Endothelial cell of umbilical vein (primary cell): ENCODE data around the gene TADA2A. TPM values are rescaled to one million over a fixed set of nuclear protein-coding genes. Genes with fewer than 3 reads are reported as not detected.

Experiments used
- BruUV-seq: library from RNA; stranded (reverse); fragments of 400-500 nt; replicated peaks from 2 replicates; lab custom pipeline; 2021; lab: Mats Ljungman, UMichigan
- CTCF ChIA-PET: fragments of 300-600, 350-600 bp; sonication (Branson Sonifier 250); formaldehyde crosslinking; loops from one replicate; lab custom pipeline; 2021; ENCODE audit warnings: antibody characterized with exemption, inconsistent platforms; lab: Charles Lee
- POLR2A ChIA-PET: fragments of 300-600, 350-600 bp; sonication (Branson Sonifier 250); formaldehyde crosslinking; loops from one replicate; lab custom pipeline; 2021; ENCODE audit warnings: antibody characterized with exemption, inconsistent platforms; lab: Charles Lee
- DNase-seq: peaks from one replicate; pipeline ENCODE4 v3.0.0-alpha.2; 2011; ENCODE audit warnings: low read depth, low spot score
- FAIRE-seq: peaks from 2 replicates; lab custom pipeline; 2011; peaks lifted over from hg19 to GRCh38; lab: Jason Lieb, UNC
- H2AFZ ChIP-seq: 2 replicates; pipeline ENCODE4 v1.6.0; 2012; ENCODE audit warnings: low read depth, low read length, control low read depth, inconsistent platforms
- H3K27ac ChIP-seq: 2 replicates; pipeline ENCODE4 v1.5.1; 2011; ENCODE audit warnings: low read depth, mild to moderate bottlenecking, control low read depth, low read length, moderate library complexity; ENCODE audit not compliant: insufficient read depth
- H3K27me3 ChIP-seq, 2 experiments: 2 replicates each; pipeline versions ENCODE4 v1.6.0 to v1.6.1; 2011; ENCODE audit warnings: low read length in 2 of 2, mixed read lengths in 1 of 2; ENCODE audit not compliant: control insufficient read depth in 2 of 2, insufficient read depth in 2 of 2
- H3K36me3 ChIP-seq, 2 experiments: 2 replicates in 1 of 2; 3 replicates in 1 of 2; pipeline ENCODE4 v1.5.1; 2011; ENCODE audit warnings: low read length in 2 of 2, mild to moderate bottlenecking in 1 of 2, moderate library complexity in 1 of 2; ENCODE audit not compliant: control insufficient read depth in 2 of 2, insufficient read depth in 2 of 2; ENCODE audit errors: extremely low read depth in 1 of 2
- H3K4me1 ChIP-seq: 3 replicates; pipeline ENCODE4 v1.5.1; 2011; ENCODE audit warnings: mild to moderate bottlenecking, low read length; ENCODE audit not compliant: control insufficient read depth, insufficient read depth; ENCODE audit errors: extremely low read depth
- H3K4me2 ChIP-seq: 2 replicates; pipeline ENCODE4 v1.6.1; 2011; ENCODE audit warnings: low read length, control low read depth, mixed read lengths; ENCODE audit not compliant: insufficient read depth
- H3K4me3 ChIP-seq, 3 experiments: fragments of 200-600 bp in 1 of 3; sonication (generic), shearing (Covaris generic) in 1 of 3; replicated peaks in 1 of 3; 2 replicates each; pipeline ENCODE4 v1.5.1; 2011 to 2016; ENCODE audit warnings: control low read depth in 3 of 3, low read length in 3 of 3, mild to moderate bottlenecking in 2 of 3, inconsistent platforms in 1 of 3, low read depth in 1 of 3, moderate library complexity in 1 of 3; ENCODE audit not compliant: insufficient read depth in 1 of 3
- H3K79me2 ChIP-seq: 2 replicates; pipeline ENCODE4 v1.6.0; 2012; ENCODE audit warnings: low read length, inconsistent platforms; ENCODE audit not compliant: control insufficient read depth, insufficient read depth
- H3K9ac ChIP-seq: replicated peaks from 2 replicates; pipeline ENCODE3; 2011; ENCODE audit warnings: low read length, control low read depth; ENCODE audit not compliant: insufficient read depth; ENCODE audit errors: extremely low read depth
- H3K9me1 ChIP-seq: replicated peaks from 3 replicates; pipeline ENCODE4 v1.6.0; 2011; ENCODE audit warnings: mild to moderate bottlenecking, low read length; ENCODE audit not compliant: control insufficient read depth, insufficient read depth; ENCODE audit errors: extremely low read depth
- H3K9me3 ChIP-seq: replicated peaks from 2 replicates; pipeline ENCODE4 v1.5.1; 2012; ENCODE audit warnings: low read length, inconsistent platforms; ENCODE audit not compliant: control insufficient read depth, insufficient read depth
- H4K20me1 ChIP-seq: replicated peaks from 2 replicates; pipeline ENCODE3; 2011; ENCODE audit warnings: mild to moderate bottlenecking, low read length; ENCODE audit not compliant: control insufficient read depth, insufficient read depth; ENCODE audit errors: extremely low read depth
- CTCF ChIP-seq, 2 donors: IDR thresholded peaks; 1 replicate in 1 of 2; 2 replicates in 1 of 2; pipeline ENCODE4 v1.5.1; 2011; ENCODE audit warnings: low read length in 2 of 2, mild to moderate bottlenecking in 2 of 2, moderate library complexity in 2 of 2, control low read depth in 1 of 2, inconsistent platforms in 1 of 2, low read depth in 1 of 2; ENCODE audit not compliant: insufficient read depth in 1 of 2; ENCODE audit errors: extremely low read depth in 1 of 2
- EZH2 ChIP-seq: IDR thresholded peaks from 2 replicates; pipeline ENCODE4 v1.6.1; 2012; ENCODE audit warnings: borderline replicate concordance, low read depth, mild to moderate bottlenecking, moderate library complexity, low read length, inconsistent platforms; ENCODE audit not compliant: severe bottlenecking
- FOS ChIP-seq: IDR thresholded peaks from 2 replicates; pipeline ENCODE4 v1.6.1; 2011; ENCODE audit warnings: mild to moderate bottlenecking, low read length, moderate library complexity, borderline replicate concordance; ENCODE audit not compliant: insufficient read depth
- GATA2 ChIP-seq: IDR thresholded peaks from 2 replicates; pipeline ENCODE4 v1.7.0; 2011; ENCODE audit warnings: low read depth, mild to moderate bottlenecking, moderate library complexity, mixed read lengths, low read length; ENCODE audit not compliant: insufficient read length, insufficient read depth
- JUN ChIP-seq: IDR thresholded peaks from 2 replicates; pipeline ENCODE4 v1.6.1; 2011; ENCODE audit warnings: borderline replicate concordance, low read depth; ENCODE audit not compliant: insufficient read length, insufficient read depth
- MAX ChIP-seq: IDR thresholded peaks from 2 replicates; pipeline ENCODE4 v1.6.1; 2011; ENCODE audit not compliant: insufficient read depth, insufficient read length
- MYC ChIP-seq: IDR thresholded peaks from one replicate; pipeline ENCODE4 v1.6.1; 2011; ENCODE audit warnings: mild to moderate bottlenecking, low read depth, low read length
- POLR2A ChIP-seq: IDR thresholded peaks from 2 replicates; pipeline ENCODE4 v1.6.1; 2012; ENCODE audit warnings: low read depth, mild to moderate bottlenecking, control low read depth, low read length
- POLR2AphosphoS5 ChIP-seq: IDR thresholded peaks from 2 replicates; pipeline ENCODE4 v1.6.1; 2012; ENCODE audit warnings: low read depth, mild to moderate bottlenecking, control low read depth, low read length, moderate library complexity; ENCODE audit not compliant: insufficient read depth
- dilution Hi-C: fragments of 300-500 bp; cut with MboI; formaldehyde crosslinking; loops from one replicate; pipeline ENCODE4 v1.15.0; 2019; ENCODE audit warnings: low sequenced_read_pairs; ENCODE audit not compliant: extremely low pct_ligation_motif_present
- intact Hi-C: fragments of 100-400 bp; cut with micrococcal nuclease; formaldehyde crosslinking; loops from one replicate; pipeline ENCODE4 v1.10.0; 2022
- polyA plus RNA-seq, 4 experiments: library from polyadenylated mRNA; depleted of rRNA in 3 of 4; stranded (reverse) in 3 of 4; unstranded in 1 of 4; fragments of >200 nt; gene quantifications; 2 replicates each; pipeline versions ENCODE4 v1.2.1 to v1.2.3, GENCODE V29; 2011 to 2012; ENCODE audit warnings: missing spikeins in 1 of 4
- total RNA-seq: library from RNA; stranded (reverse); gene quantifications from 2 replicates; pipeline ENCODE4 v1.2.3, GENCODE V29; 2021

Gene TADA2A
- total and polyA plus RNA-seq, 2 donors (not counting 3 experiments of a cell fraction or from before 2014, with no cell fraction given), result 9.9 to 22.4 TPM

- DNase-seq, result no peak
- Histone ChIP-seq H3K4me1 (no peaks in the 10 kb centered on the region), H3K27me3 (no peaks in the 10 kb centered on the region), H3K36me3 (peaks cover 14 to 20% of the 10 kb centered on the region in 2 experiments), H3K4me3 (no peak overlapping the region), H3K9me3 (no peaks in the 10 kb centered on the region), H2AFZ (no peak overlapping the region), H3K27ac (no peak overlapping the region), H3K9me1 (no peaks in the 10 kb centered on the region), H3K4me2 (no peak overlapping the region), H3K9ac (no peak overlapping the region), H3K79me2 (peaks cover under 1% of the 10 kb centered on the region), H4K20me1 (no peaks in the 10 kb centered on the region)
- no peak for FAIRE-seq
- dilution Hi-C loops (no loop called here), intact Hi-C loops (no loop called here)
- ChIA-PET POLR2A (no interaction called here), CTCF (interaction anchor here (1.2 to 1.3 kb wide), 2 partner anchors 8 to 145 kb away, joined by 6 read pairs; no protein-coding TSS in a partner anchor)
- no TSS peak for BruUV-seq
- TF ChIP-seq MYC, result no peak
- TF ChIP-seq JUN, result no peak
- no peak for TF ChIP-seq EZH2
- TF ChIP-seq POLR2A, result no peak
- TF ChIP-seq GATA2, result no peak
- no peak for TF ChIP-seq FOS
- no peak for TF ChIP-seq POLR2AphosphoS5
- no peak for TF ChIP-seq CTCF (IDR thresholded peaks at IDR 0.05; ENCODE audit: extremely low read depth in 1 of 2, insufficient read depth in 1 of 2, low read depth in 1 of 2, low read length in 2 of 2)
- TF ChIP-seq MAX, result no peak
Measured at GRCh38 chr17:37518826-37519225, 112.1 kb downstream of the TADA2A start.
